SK-N-SH (cell line): ENCODE measurements around the gene KLF15. TPM values are rescaled to one million over a fixed set of nuclear protein-coding genes. Genes with fewer than 3 reads are reported as not detected.

Experiments used
- CTCF ChIA-PET: fragments of 300-600, 350-600 bp; formaldehyde crosslinking; extraction: SDS; loops from one replicate; lab custom pipeline; 2021; lab: Yijun Ruan, JAX
- POLR2A ChIA-PET: fragments of 350-600 bp; sonication (Branson Sonifier 250); formaldehyde crosslinking; extraction: SDS; loops from one replicate; lab custom pipeline; 2020; ENCODE audit warnings: antibody characterized with exemption, inconsistent platforms; lab: Yijun Ruan, JAX
- DNase-seq: peaks from one replicate; pipeline ENCODE4 v3.0.0; 2012
- H2AFZ ChIP-seq: fragments of 200-600 bp; sonication (generic); 2 replicates; pipeline ENCODE4 v1.8.1; 2016; ENCODE audit warnings: antibody characterized with exemption, mild to moderate bottlenecking, low read depth
- H3F3A ChIP-seq: fragments of 200-600 bp; sonication (generic); replicated peaks from 2 replicates; pipeline ENCODE3; 2016; ENCODE audit warnings: antibody characterized with exemption, mild to moderate bottlenecking; ENCODE audit not compliant: insufficient read depth
- H3K27ac ChIP-seq, 2 experiments: fragments of 200-500 bp in 1 of 2; fragments of 200-600 bp in 1 of 2; sonication (Bioruptor generic) in 1 of 2; sonication (generic), shearing (Covaris generic) in 1 of 2; 2 replicates each; pipeline versions ENCODE4 v1.5.1 to v1.6.1; 2014 to 2016; ENCODE audit warnings: low read depth in 2 of 2, inconsistent platforms in 1 of 2, low read length in 1 of 2, mild to moderate bottlenecking in 1 of 2, mixed read lengths in 1 of 2
- H3K27me3 ChIP-seq: fragments of 200-600 bp; sonication (generic), shearing (Covaris generic); 2 replicates; pipeline ENCODE4 v1.6.1; 2016; ENCODE audit warnings: mixed run types; ENCODE audit not compliant: insufficient read depth
- H3K36me3 ChIP-seq, 2 experiments: fragments of 200-500 bp in 1 of 2; fragments of 200-600 bp in 1 of 2; sonication (Bioruptor generic) in 1 of 2; sonication (generic) in 1 of 2; replicated peaks in 1 of 2; 2 replicates each; pipeline versions ENCODE3 to v1.5.1; 2014 to 2016; ENCODE audit warnings: low read length in 1 of 2, mild to moderate bottlenecking in 1 of 2; ENCODE audit not compliant: insufficient read depth in 2 of 2, control insufficient read depth in 1 of 2
- H3K4me1 ChIP-seq, 2 experiments: fragments of 200-500 bp in 1 of 2; fragments of 200-600 bp in 1 of 2; sonication (Bioruptor generic) in 1 of 2; sonication (generic), shearing (Covaris generic) in 1 of 2; 2 replicates each; pipeline versions ENCODE4 v1.5.1 to v1.6.1; 2014 to 2016; ENCODE audit warnings: low read depth in 1 of 2, low read length in 1 of 2, mixed run types in 1 of 2; ENCODE audit not compliant: insufficient read depth in 2 of 2, control insufficient read depth in 1 of 2
- H3K4me2 ChIP-seq: fragments of 200-600 bp; sonication (generic), shearing (Covaris generic); 2 replicates; pipeline ENCODE4 v1.6.1; 2017; ENCODE audit warnings: mixed run types
- H3K4me3 ChIP-seq, 2 experiments: fragments of 200-500 bp in 1 of 2; fragments of 200-600 bp in 1 of 2; sonication (Bioruptor generic) in 1 of 2; sonication (generic), shearing (Covaris generic) in 1 of 2; 2 replicates each; pipeline versions ENCODE4 v1.5.1 to v1.8.1; 2014 to 2016; ENCODE audit warnings: low read depth in 2 of 2, inconsistent platforms in 1 of 2, low read length in 1 of 2, mild to moderate bottlenecking in 1 of 2, mixed read lengths in 1 of 2, moderate library complexity in 1 of 2
- H3K79me2 ChIP-seq: fragments of 200-600 bp; sonication (generic); 2 replicates; pipeline ENCODE4 v1.8.1; 2017; ENCODE audit warnings: mild to moderate bottlenecking; ENCODE audit not compliant: insufficient read depth
- H3K9ac ChIP-seq: fragments of 200-600 bp; sonication (generic); 2 replicates; pipeline ENCODE4 v1.6.1; 2017; ENCODE audit warnings: mixed run types
- H3K9me2 ChIP-seq: fragments of 200-600 bp; sonication (generic); 2 replicates; pipeline ENCODE4 v1.6.1; 2017; ENCODE audit warnings: mixed run types
- H3K9me3 ChIP-seq: fragments of 200-600 bp; sonication (generic); 2 replicates; pipeline ENCODE4 v1.6.1; 2017; ENCODE audit warnings: mixed run types, mild to moderate bottlenecking, moderate library complexity
- H4K20me1 ChIP-seq: fragments of 200-600 bp; sonication (generic); 2 replicates; pipeline ENCODE4 v1.6.1; 2017; ENCODE audit warnings: mild to moderate bottlenecking, mixed run types; ENCODE audit not compliant: insufficient read depth
- CHD2 ChIP-seq: fragments of 150-350 bp; IDR thresholded peaks from 2 replicates; pipeline ENCODE4 v1.6.1; 2018; ENCODE audit warnings: low read length; ENCODE audit not compliant: partially characterized antibody
- ELF1 ChIP-seq: IDR thresholded peaks from 2 replicates; pipeline ENCODE4 v1.4.0; 2012
- EP300 ChIP-seq, 2 experiments: IDR thresholded peaks; 2 replicates each; pipeline versions ENCODE4 v1.4.0 to v1.6.1; 2012; ENCODE audit warnings: borderline replicate concordance in 1 of 2, low read depth in 1 of 2, low read length in 1 of 2
- EZH2phosphoT487 ChIP-seq: fragments of 200-600 bp; sonication (generic); IDR thresholded peaks from 2 replicates; pipeline ENCODE4 v1.6.1; 2017; ENCODE audit warnings: low read depth, mixed run types, mild to moderate bottlenecking, antibody characterized with exemption, moderate library complexity, borderline replicate concordance
- FOSL2 ChIP-seq: IDR thresholded peaks from 2 replicates; pipeline ENCODE4 v1.4.0; 2012; ENCODE audit warnings: low read depth, mild to moderate bottlenecking, moderate library complexity, borderline replicate concordance
- FOXJ3 ChIP-seq: sonication (generic); formaldehyde crosslinking; IDR thresholded peaks from 2 replicates; pipeline ENCODE4 v1.5.1; 2020; ENCODE audit warnings: mild to moderate bottlenecking, missing genetic modification reagents
- FOXM1 ChIP-seq: IDR thresholded peaks from 2 replicates; pipeline ENCODE4 v1.4.0; 2012; ENCODE audit warnings: low read depth, mild to moderate bottlenecking
- GATA2 ChIP-seq: sonication (generic); formaldehyde crosslinking; IDR thresholded peaks from 2 replicates; pipeline ENCODE4 v1.5.0; 2020; ENCODE audit warnings: mild to moderate bottlenecking, missing genetic modification reagents
- JUND ChIP-seq: IDR thresholded peaks from 2 replicates; pipeline ENCODE4 v1.4.0; 2012
- MXI1 ChIP-seq: IDR thresholded peaks from 2 replicates; pipeline ENCODE4 v1.6.1; 2012; ENCODE audit warnings: mild to moderate bottlenecking, low read depth, low read length, improper control_type of control experiment
- NFIC ChIP-seq: IDR thresholded peaks from 2 replicates; pipeline ENCODE4 v1.4.0; 2012; ENCODE audit warnings: borderline replicate concordance
- NRF1 ChIP-seq: IDR thresholded peaks from 2 replicates; pipeline ENCODE4 v1.6.1; 2012; ENCODE audit warnings: low read depth, mild to moderate bottlenecking, low read length
- RAD21 ChIP-seq: IDR thresholded peaks from 2 replicates; pipeline ENCODE4 v1.6.1; 2012; ENCODE audit warnings: mild to moderate bottlenecking, low read length
- RCOR1 ChIP-seq: fragments of 150-350 bp; IDR thresholded peaks from 2 replicates; pipeline ENCODE4 v1.6.1; 2017; ENCODE audit warnings: antibody characterized with exemption, low read length
- RFX5 ChIP-seq: IDR thresholded peaks from 2 replicates; pipeline ENCODE4 v1.6.1; 2012; ENCODE audit warnings: mild to moderate bottlenecking, improper control_type of control experiment, low read length
- SIN3A ChIP-seq: IDR thresholded peaks from 2 replicates; pipeline ENCODE4 v1.6.1; 2012; ENCODE audit warnings: low read depth, mild to moderate bottlenecking, low read length, moderate library complexity, borderline replicate concordance
- SMC3 ChIP-seq: IDR thresholded peaks from 2 replicates; pipeline ENCODE4 v1.6.1; 2012; ENCODE audit warnings: low read depth, low read length, improper control_type of control experiment
- TCF12 ChIP-seq: IDR thresholded peaks from 2 replicates; pipeline ENCODE4 v1.4.0; 2012
- TEAD4 ChIP-seq: IDR thresholded peaks from 2 replicates; pipeline ENCODE4 v1.4.0; 2012; ENCODE audit warnings: mild to moderate bottlenecking, borderline replicate concordance; ENCODE audit not compliant: insufficient read depth
- YY1 ChIP-seq: IDR thresholded peaks from 2 replicates; pipeline ENCODE4 v1.4.0; 2012; ENCODE audit warnings: low read depth, mild to moderate bottlenecking
- WGBS: methylation state at CpG from one replicate; pipeline ENCODE4 v1.1.6; 2017; ENCODE audit warnings: low lambda C conversion rate; 5-methylcytosine and 5-hydroxymethylcytosine counted together
- polyA plus RNA-seq, 3 experiments: library from polyadenylated mRNA; depleted of rRNA; stranded (reverse); fragments of >200 nt; gene quantifications; 2 replicates each; pipeline ENCODE4 v1.2.3, GENCODE V29; 2012
- TF ChIP-seq, protein P1 (sequence below): IDR thresholded peaks from 2 replicates; pipeline ENCODE4; 2012
- TF ChIP-seq, protein P2 (sequence below): IDR thresholded peaks from 2 replicates; pipeline ENCODE4 v1.6.1; 2012; ENCODE audit warnings: mild to moderate bottlenecking, low read depth, low read length, moderate library complexity
- TF ChIP-seq, protein P3 (sequence below): IDR thresholded peaks from 2 replicates; pipeline ENCODE4 v1.4.0; 2012; ENCODE audit warnings: low read depth, borderline replicate concordance
- TF ChIP-seq, protein P4 (sequence below): fragments of 150-350 bp; IDR thresholded peaks from 2 replicates; pipeline ENCODE4 v1.6.1; 2017; ENCODE audit warnings: antibody characterized with exemption, low read length, low read depth, borderline replicate concordance
- TF ChIP-seq, protein P5 (sequence below): IDR thresholded peaks from 2 replicates; pipeline ENCODE4 v1.4.0; 2012; ENCODE audit warnings: low read depth
- TF ChIP-seq, protein P6 (sequence below): fragments of 150-350 bp; IDR thresholded peaks from 2 replicates; pipeline ENCODE4 v1.6.1; 2016; ENCODE audit warnings: mild to moderate bottlenecking, low read depth, low read length

KLF15 gene
- polyA plus RNA-seq, 1 of the 3 experiments (the other 2 are of a cell fraction) = 0.28 TPM

DNA sequence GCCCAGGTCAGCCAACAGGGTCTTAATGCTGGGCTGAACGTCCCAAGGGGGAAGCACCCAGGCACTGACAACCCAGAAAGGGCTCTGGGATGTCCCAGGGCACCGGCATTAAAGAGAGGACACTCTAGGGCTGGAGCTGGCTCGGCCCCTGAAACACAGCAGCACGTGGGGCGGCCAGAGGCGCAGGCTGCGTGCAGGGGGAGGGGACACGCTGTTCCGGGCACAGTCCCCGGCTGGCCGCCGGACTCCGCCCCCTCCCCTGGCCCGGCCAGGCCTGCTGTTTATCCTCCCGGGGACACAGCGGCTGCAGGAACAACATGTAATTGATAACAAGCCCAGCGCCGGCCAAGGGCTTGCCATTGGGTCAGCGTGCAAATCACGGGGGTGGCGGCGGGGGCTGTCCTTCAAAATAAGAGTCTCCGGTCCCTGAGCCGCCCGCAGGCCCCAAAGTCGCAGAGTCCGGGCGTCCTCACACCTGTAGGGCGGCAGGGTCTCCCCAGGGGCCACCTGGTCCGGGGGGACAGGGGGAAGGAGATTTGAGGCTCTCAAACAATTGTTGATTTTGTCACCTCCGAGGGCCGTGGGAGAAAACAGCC is 1.3 kb downstream of the KLF15 start:
- POLR2A ChIA-PET = no interaction called here
- Histone ChIP-seq H3K4me1 (peaks cover 0 to 21% of the 10 kb centered on the region in 2 experiments; a peak in 1 of 4 replicates), H3K36me3 (no peaks in the 10 kb centered on the region), H3K79me2 (no peaks in the 10 kb centered on the region), H3K4me2 (peak overlapping the region; percentile 78), H3K27me3 (peaks cover 50% of the 10 kb centered on the region), H4K20me1 (no peaks in the 10 kb centered on the region), H3K9ac (no peak overlapping the region), H3K4me3 (peak overlapping the region; percentile 26 to 58; a peak in 3 of 4 replicates), H3F3A (no peaks in the 10 kb centered on the region), H2AFZ (peak overlapping the region; percentile 65; the same call in 1 of the 2 replicates), H3K27ac (peak overlapping the region in 1 of 2 experiments; percentile 79; a peak in 2 of 4 replicates), H3K9me3 (no peaks in the 10 kb centered on the region), H3K9me2 (no peaks in the 10 kb centered on the region)
- WGBS = 0% methylated on average over 3 of the region's 32 CpGs
- peak; percentile 99 for DNase-seq
- CTCF ChIA-PET = interaction anchor here (0.8 kb wide), 1 partner anchor 13 kb away, joined by 4 read pairs; no protein-coding TSS in a partner anchor
- TF ChIP-seq, protein P1, sequence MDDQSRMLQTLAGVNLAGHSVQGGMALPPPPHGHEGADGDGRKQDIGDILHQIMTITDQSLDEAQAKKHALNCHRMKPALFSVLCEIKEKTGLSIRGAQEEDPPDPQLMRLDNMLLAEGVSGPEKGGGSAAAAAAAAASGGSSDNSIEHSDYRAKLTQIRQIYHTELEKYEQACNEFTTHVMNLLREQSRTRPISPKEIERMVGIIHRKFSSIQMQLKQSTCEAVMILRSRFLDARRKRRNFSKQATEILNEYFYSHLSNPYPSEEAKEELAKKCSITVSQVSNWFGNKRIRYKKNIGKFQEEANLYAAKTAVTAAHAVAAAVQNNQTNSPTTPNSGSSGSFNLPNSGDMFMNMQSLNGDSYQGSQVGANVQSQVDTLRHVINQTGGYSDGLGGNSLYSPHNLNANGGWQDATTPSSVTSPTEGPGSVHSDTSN = no peak
- TF ChIP-seq, protein P2, sequence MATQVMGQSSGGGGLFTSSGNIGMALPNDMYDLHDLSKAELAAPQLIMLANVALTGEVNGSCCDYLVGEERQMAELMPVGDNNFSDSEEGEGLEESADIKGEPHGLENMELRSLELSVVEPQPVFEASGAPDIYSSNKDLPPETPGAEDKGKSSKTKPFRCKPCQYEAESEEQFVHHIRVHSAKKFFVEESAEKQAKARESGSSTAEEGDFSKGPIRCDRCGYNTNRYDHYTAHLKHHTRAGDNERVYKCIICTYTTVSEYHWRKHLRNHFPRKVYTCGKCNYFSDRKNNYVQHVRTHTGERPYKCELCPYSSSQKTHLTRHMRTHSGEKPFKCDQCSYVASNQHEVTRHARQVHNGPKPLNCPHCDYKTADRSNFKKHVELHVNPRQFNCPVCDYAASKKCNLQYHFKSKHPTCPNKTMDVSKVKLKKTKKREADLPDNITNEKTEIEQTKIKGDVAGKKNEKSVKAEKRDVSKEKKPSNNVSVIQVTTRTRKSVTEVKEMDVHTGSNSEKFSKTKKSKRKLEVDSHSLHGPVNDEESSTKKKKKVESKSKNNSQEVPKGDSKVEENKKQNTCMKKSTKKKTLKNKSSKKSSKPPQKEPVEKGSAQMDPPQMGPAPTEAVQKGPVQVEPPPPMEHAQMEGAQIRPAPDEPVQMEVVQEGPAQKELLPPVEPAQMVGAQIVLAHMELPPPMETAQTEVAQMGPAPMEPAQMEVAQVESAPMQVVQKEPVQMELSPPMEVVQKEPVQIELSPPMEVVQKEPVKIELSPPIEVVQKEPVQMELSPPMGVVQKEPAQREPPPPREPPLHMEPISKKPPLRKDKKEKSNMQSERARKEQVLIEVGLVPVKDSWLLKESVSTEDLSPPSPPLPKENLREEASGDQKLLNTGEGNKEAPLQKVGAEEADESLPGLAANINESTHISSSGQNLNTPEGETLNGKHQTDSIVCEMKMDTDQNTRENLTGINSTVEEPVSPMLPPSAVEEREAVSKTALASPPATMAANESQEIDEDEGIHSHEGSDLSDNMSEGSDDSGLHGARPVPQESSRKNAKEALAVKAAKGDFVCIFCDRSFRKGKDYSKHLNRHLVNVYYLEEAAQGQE = no peak
- TF ChIP-seq NRF1 (no peak), RAD21 (peak; percentile 3; the same call in 1 of the 2 replicates), RCOR1 (peak; percentile 70), CHD2 (peak; percentile 81), FOXM1 (no peak), TEAD4 (no peak), YY1 (no peak), FOSL2 (no peak), ELF1 (no peak), EP300 (IDR thresholded peaks at IDR 0.05; ENCODE audit: borderline replicate concordance in 1 of 2, low read depth in 1 of 2, low read length in 1 of 2) (peak in 1 of 2 experiments; percentile 54; a peak in 2 of 4 replicates), GATA2 (CRISPR knock-in tag) (peak; percentile 49; the same call in 1 of the 2 replicates), TCF12 (no peak), FOXJ3 (CRISPR knock-in tag) (peak; percentile 81), MXI1 (peak; percentile 99), EZH2phosphoT487 (no peak), SMC3 (no peak), RFX5 (no peak), NFIC (no peak), SIN3A (no peak), JUND (no peak)
- TF ChIP-seq, protein P3, sequence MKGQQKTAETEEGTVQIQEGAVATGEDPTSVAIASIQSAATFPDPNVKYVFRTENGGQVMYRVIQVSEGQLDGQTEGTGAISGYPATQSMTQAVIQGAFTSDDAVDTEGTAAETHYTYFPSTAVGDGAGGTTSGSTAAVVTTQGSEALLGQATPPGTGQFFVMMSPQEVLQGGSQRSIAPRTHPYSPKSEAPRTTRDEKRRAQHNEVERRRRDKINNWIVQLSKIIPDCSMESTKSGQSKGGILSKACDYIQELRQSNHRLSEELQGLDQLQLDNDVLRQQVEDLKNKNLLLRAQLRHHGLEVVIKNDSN = peak; percentile 64; the same call in 1 of the 2 replicates
- TF ChIP-seq, protein P4, sequence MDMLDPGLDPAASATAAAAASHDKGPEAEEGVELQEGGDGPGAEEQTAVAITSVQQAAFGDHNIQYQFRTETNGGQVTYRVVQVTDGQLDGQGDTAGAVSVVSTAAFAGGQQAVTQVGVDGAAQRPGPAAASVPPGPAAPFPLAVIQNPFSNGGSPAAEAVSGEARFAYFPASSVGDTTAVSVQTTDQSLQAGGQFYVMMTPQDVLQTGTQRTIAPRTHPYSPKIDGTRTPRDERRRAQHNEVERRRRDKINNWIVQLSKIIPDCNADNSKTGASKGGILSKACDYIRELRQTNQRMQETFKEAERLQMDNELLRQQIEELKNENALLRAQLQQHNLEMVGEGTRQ = 0 out of 2 replicates have a peak, but pooled peaks have one; percentile 42
- TF ChIP-seq, protein P5, sequence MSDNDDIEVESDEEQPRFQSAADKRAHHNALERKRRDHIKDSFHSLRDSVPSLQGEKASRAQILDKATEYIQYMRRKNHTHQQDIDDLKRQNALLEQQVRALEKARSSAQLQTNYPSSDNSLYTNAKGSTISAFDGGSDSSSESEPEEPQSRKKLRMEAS = peak; percentile 73; the same call in 1 of the 2 replicates
- TF ChIP-seq, protein P6, sequence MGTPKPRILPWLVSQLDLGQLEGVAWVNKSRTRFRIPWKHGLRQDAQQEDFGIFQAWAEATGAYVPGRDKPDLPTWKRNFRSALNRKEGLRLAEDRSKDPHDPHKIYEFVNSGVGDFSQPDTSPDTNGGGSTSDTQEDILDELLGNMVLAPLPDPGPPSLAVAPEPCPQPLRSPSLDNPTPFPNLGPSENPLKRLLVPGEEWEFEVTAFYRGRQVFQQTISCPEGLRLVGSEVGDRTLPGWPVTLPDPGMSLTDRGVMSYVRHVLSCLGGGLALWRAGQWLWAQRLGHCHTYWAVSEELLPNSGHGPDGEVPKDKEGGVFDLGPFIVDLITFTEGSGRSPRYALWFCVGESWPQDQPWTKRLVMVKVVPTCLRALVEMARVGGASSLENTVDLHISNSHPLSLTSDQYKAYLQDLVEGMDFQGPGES = 0 out of 2 replicates have a peak, but pooled peaks have one; percentile 3
- TF ChIP-seq, all 33 proteins: peak for 11
